GOT3 (cell line): ENCODE measurements around the gene RSRC1.
"Not testable (repeated sequence)": the region's sequence is repeated elsewhere in the genome, so short reads cannot be mapped to it uniquely, and the experiment has no call there.

ENCODE experiments used
- DNase-seq: peaks from one replicate; lab custom pipeline; 2025; ENCODE audit warnings: mixed read lengths; lab: John Stamatoyannopoulos, UW

RSRC1 gene

DNA sequence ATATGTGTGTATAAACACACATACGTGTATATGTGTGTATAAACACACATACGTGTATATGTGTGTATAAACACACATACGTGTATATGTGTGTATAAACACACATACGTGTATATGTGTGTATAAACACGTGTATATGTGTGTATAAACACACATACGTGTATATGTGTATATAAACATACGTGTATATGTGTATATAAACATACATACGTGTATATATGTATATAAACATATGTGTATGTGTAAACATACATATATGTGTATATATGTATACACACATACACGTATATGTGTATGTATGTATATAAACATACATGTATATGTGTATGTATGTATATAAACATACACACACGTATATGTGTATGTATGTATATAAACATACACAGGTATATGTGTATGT, 119.1 kb downstream of the RSRC1 start:
- DNase-seq: not testable (repeated sequence)

DNA sequence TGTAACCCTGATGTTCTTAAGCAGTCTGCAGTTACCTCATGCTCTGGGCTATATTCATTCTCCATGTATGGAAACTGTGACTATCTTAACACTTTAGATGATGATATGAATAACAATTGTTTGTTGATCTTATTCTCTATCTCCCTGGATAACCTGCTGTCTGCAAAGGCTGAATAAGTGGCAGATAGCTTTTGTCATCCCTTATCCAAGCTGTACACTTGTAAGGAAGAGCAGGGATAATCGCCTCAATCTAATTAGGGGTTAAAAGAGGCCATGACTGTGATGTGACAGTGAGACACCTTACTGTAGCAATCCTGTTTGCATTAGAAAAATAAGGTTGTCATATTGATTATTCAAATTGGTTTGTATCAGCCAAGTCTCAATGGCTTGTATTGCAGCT, 123.9 kb downstream of the RSRC1 start:
- no peak for DNase-seq

DNA sequence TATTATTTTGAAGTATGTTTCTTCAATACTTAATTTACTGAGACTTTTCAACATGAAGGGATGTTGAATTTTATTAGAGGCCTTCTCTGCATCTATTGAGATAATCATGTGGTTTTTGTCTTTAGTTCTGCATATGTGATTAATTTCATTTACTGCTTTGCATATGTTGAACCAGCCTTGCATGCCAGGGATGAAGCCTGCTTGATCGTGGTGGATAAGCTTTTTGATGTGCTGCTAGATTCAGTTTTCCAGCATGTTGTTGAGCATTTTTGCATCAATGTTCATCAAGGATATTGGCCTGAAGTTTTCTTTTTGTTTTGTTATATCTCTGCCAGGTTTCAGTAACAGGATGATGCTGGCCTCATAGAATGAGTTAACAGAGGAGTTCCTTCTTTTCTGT, 134.4 kb downstream of the RSRC1 start:
- DNase-seq: no peak

DNA sequence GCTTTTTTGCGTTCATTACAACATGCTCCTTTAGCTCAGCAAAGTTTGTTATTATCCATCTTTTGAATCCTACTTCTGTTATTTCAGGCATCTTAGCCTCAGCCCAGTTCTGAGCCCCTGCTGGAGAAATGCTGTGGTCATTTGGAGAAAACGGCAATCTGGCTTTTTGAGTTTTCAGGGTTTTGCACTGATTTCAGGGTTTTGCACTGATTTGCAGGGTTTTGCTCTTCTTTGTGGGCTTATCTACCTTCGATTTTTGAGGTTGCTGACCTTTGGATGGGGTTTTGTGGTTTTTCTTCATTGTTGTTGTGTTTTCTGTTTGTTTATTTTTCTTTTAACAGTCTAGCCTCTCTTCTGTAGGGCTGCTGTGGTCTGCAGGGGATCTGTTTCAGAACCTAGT, 137.4 kb downstream of the RSRC1 start:
- DNase-seq: no peak

DNA sequence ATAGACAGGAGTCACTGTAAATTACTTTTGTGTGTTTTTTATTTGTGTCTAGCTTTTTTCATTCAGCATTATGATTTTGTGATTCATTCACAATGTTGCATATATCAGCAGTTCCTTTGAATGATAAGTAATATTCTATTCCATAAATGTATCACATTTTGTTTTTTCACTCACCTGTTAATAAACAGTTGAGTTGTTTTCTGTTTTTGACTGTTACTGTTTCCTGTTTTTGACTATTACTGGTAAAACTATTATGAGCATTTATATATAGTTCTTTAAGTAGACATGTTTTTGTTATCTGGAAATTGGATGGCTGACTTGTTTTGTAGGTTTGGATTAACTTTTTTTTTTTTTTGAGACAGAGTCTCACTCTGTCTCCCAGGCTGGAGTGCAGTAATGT, 138.4 kb downstream of the RSRC1 start:
- no peak for DNase-seq

DNA sequence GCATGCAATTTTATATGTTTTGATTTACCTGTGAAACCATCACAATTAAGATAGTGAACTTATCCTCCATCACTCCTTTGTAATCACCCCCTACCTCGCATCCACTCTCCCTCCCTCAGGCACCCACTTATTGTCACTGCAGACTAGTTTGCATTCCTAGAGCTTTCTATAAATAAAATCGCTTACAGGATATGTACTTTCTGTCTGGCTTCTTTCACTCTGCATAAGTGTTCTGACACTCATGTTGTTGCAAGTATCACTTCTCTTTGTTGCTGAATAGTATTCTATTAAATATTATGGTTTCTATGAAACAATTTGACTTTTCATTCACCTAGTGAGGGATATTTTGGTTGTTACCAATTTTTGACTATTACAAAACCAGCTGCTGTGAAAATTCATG, 139.3 kb downstream of the RSRC1 start:
- no peak for DNase-seq

DNA sequence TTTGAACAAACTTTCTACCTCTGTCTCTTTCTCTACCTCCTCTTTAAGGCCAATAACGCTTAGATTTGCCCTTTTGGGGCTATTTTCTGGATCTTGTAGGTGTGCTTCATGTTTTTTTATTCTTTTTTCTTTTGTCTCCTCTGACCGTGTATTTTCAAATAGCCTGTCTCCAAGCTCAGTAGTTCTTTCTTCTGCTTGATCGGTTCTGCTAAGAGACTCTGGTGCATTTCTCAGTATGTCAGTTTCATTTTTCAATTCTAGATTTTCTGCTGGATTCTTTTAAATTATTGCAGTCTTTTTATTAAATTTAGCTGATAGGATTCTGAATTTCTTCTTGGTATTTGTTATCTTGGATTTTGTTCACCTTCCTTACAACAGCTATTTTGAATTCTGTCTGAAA, 148.7 kb downstream of the RSRC1 start:
- no peak for DNase-seq

DNA sequence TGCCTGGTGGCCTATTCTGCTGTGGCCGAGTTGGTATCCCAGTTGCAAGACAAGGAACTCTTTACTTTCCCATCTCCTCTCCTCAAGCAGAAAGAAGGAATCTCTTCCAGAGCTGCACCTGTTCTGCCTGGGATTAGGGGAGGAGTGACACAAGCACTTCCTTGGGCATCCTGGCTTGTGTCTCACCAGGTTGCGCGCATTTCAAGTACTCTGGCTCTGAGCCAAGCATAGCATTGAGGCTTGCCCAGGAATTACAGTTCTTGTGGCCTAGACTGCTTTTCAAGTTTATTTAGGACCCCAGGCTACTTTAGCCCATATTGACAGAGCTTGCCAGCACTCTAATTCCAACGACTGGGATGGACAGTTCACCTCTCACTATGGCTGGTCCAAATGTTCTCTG, 150.5 kb downstream of the RSRC1 start:
- no peak for DNase-seq

DNA sequence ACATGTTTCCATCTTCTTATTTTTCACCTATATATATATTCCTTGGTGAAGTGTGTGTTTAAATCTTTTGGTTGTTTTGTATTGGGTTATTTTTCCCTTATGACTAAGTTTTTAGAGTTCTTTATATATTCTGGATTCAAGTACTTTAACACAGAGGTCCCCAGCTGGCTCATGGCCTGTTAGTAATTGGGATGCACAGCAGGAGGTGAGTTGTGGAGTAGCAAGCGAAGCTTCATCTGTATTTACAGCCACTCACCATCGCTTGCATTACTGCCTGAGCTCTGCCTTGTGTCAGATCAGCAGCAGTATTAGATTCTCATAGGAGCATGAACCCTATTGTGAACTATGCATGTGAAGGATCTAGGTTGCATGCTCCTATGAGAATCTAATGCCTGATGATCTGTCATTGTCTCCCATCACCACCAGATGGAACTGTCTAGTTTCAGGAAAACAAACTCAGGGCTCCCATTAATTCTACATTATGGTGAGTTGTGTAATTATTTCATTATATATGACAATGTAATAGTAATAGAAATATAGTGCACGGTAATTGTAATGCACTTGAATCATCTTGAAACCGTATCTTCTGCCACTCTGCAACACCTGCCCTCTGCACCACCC, 151.6 kb downstream of the RSRC1 start:
- no peak for DNase-seq

DNA sequence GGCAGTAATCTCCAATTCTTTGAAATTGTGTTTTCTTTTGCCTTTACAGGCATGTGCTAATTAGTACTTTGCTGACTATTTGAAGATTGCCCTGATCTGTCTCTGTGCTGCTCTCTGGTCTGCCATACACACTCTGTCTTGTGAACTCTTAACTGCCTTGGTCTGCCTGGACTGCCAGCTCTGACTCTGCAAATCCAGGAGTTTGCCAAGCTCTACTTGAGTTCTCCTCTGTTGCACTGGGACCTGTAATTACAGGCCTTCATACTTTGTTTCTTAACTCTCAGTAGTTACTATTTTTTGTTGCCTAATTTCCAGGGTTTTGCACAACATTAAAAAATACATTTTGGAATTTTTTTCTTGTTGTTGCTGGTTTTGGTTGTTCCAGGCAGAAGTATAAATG, 155.0 kb downstream of the RSRC1 start:
- DNase-seq: no peak

DNA sequence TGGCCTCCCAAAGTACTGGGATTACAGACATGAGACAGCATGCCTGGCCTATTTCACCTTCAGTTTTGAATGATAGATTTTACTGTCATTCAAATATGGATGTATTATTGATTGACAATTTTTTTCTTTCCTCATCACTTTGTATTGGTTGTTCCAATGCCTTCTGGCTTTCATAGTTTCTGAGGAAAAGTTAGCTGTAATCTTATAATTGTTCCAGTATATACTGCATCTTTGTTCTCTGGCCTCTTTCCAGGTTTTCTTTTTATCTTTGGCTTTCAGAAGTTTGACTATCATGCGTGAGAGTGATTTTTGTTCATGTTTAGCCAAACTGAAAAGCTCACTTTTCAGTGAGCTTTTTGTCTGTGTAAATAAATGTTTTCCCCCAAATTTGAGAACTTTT, 157.1 kb downstream of the RSRC1 start:
- no peak for DNase-seq

DNA sequence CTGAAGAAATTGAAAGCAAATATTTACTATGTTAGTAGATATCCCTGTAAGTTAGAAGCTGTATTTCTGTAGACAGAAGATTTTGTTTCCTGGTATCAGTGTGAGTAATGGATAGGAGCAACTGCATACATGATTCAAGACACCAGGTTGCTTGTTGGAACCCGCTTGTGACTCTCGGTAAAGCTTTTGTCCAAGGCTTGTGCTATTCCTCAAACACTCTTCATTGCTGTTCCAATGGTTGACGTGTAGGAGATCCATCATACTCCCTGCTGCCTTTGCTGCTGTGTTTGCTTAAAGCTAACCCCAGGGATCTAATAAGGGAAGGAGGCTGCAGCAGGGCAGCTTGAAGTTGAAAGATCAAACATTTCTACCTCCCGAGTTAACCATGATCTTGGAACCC, 160.1 kb downstream of the RSRC1 start:
- DNase-seq: no peak

DNA sequence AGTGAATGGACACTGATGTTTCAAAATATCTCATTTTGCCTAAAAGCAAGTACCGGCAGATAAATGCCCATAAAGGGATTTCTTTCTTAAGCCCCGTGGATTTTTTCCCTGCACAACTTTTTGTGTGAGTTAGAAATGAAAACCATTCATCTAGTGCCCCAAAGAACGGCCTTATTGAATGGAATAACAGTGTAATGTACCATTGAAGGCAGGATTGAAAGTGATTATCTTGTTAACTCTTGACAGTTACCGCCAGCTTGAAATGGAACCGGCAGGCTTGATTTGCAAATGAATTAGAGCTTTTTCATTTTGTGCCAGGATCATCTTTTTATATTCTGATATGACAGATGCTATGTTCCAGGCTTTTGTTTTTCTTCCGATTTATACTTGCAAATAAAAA, 162.2 kb downstream of the RSRC1 start:
- no peak for DNase-seq

DNA sequence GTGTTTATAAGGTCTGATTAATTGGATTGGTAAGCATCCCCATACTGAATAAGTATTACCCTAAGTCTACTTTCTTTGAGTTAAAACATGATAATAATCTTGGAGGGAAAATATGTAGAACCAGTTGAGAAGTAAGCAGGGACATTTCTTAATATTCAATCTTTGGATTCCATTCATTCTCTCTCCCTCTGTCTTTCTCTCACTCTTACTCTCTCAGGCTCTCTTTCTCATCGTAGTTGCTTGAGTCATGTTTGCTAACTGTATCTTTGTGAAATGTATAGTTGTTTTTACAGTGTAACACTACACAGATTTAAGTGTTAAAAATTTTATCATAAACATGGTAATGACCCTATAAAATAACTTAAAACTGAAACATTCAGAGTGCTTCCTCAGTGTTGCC, 163.8 kb downstream of the RSRC1 start:
- DNase-seq: no peak

DNA sequence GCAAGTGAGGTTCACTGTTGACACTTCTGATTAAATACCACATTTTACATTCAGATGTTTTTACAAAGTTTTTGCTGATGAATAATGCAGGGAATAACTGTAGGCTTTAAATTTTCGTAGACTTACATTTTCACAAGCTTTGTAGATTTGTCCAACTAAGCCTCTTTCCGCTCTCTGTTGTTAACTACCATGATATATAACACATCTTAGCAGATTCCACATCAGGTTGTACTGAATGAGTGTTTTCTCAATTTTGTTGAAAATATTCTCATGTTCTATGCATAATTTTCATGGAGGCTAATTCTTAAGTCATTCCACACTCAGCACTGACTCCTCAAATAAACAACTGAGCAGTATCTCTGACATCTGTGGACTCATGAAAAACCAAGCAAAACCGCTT, 168.3 kb downstream of the RSRC1 start:
- no peak for DNase-seq

DNA sequence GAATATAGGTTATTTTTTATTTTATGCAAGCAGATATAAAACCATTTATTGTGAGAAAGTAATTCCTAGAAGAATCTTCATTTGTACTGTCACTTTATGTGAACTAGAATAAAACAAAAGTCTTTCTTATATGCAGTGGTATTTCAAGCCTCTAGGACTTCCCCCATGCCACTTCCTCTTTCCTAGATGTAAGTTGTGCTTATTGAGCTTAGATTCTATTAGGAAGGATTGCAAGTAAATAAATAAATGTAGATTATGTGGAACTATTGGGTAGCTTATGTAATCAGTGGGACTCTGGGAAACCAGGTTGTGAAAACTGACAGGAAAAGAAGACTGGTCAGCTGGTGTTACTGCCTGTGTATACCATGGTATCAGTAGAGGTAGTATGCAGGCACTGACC, 169.7 kb downstream of the RSRC1 start:
- DNase-seq: no peak

DNA sequence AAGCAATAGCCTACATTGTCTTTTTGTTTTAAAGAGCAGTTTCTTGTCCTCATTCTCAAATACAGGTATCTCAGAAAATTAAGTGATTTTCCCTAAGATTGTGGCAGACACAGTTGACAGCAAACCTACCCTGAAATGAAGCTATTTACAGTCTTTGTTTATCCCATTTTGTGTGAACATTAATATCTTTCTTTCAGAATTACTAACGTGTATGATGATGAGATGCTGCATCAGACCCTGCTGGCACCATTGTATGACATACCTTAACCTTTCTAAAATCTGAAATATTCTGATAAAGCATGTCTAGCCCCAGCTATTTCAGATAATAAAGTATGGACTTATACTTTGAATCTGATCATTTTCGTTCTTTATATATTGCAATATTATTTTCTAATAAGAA, 185.9 kb downstream of the RSRC1 start:
- DNase-seq: no peak

DNA sequence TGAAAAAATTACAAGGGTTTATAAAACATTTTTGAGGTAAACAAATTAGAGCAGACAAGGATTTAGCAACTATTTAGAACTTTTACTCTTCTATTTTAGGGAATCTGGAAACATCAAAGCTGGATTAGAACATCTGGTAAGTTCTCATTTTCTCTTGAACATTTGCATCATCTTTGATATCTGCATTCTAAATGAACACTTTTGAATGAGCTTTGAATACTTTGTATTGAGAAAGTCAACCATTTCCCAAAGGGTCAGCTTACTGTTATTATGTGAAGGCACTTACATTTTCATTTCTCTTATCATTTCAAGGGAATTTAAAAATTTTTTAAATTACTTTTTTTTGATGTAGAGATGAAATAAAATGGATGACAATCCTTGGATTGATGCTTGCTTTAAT, 188.1 kb downstream of the RSRC1 start:
- no peak for DNase-seq

DNA sequence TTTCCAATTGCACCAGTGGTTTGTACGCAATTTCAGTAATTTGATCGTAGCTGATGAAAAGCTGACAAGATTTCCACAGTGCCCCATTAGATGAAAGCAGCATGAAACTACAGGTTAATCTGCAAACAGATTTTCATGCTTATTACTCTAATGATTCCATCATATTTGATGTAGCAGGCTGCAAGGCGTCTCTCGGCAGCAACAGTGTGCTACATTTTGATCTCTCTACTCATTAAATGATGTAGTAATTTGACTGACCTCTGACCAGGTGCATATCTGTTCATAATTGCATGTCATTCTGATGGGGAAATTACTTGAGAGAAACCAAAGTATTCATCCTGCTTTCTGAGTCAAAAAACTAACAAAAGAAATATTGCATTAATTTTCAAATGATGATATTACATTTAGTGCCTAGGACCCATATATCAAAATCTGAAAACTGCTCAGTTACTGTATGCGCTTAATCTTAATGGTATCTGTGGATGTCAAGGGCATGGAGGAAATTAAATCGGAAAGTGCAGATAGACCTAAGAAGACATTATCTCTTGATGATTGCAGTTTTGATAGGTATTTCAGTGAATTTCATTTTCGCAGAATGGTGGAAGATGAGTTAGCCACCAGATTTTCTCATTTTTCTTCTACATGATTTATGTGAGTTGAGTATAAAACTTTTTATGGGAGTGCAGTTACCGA, 198.5 kb downstream of the RSRC1 start:
- DNase-seq: no peak

DNA sequence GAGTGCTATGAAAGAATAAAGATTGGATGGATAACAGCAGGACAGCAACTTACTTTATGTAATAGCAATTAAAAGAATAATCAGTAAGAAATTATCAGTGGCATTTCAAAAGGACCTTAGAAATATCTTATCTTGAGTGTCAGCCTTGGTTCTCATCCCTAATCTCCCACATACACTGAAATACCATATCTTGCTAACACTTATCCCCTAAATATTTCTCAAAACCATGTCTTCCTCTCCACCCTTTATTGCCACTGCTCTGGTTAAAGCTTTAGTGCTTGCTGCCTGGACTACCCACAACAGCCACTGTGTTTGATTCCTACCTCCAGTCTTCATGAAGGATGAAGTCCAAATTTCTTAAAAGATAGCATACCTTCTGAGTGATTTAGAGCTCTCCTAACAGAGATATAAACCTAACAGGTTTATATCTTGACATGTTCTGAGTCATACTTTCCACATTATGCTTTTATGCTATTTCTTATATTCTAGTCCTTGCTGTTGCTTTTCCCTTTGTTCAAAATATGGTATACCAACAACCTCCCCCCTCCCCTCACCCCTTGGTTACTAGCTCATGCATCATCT, 202.8 kb downstream of the RSRC1 start:
- DNase-seq: no peak

DNA sequence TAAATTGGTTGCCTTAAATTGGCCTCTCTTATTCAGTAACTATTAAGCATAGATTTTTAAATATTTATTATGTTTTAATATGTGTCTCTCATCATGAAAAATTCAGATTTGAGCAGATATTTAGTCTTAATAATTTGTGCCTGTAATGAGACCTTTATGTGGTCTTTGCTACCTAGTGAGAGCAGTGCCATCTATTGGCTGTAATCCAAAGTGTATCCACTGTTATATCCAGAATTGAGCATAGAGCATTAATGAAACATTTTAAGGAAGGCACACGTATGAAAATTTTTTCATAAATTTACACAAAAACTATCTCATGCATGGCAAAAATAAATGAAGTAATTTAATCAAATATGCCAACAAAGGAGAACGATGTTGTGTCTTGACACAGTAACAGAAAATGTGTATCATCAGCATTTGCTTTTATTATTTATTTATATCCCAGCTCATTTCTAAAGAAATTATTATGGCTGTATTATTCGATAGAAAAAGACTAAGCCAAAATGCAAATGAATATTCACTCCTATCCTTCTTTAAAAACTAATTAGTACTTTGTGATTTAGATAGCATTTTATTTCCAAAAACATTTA, 203.5 kb downstream of the RSRC1 start:
- DNase-seq: no peak

DNA sequence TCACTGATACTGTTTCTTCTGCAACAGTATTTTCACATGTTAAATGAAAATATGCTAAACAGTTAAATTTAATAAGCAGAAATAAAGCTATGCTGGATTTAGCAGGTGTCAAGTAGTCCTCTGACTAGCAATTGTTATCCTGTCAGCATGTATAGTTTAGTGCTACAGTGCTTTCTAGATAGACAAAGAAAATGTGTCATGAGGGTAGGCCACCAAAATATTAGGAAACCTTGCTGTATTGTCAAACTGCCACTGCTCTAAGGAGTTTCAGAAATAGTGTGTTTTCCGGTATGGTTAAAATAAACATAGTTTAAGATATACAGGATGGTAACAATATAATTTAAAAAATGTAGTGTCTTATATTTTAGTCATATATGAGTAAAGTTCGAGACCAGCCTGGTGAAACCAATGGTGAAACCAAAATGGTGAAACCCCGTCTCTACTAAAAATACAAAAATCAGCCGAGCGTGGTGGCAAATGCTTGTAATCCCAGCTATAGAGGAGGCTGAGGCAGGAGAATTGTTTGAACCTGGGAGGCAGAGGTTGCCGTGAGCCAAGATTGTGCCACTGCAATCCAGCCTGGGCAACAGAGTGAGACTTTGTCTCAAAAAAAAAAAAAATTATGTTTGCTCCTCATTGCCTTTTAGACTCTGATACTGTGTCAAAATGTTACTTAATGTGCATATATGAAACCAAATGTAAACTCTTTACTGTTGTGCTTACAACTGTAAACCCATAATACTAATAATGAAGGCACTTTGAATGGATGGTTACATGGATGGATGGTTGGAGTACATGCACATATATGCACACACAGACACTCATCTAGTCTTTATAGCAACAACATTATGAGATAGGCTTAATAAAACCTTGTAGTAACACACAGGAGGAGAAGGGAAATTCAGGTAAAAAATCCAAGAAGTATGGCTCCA, 204.8 kb downstream of the RSRC1 start:
- no peak for DNase-seq
